T-helper 9 cell (primary cell): ENCODE measurements around the gene RNPS1.

Experiments
- DNase-seq: peaks from one replicate; pipeline ENCODE4 v3.0.0-alpha.2; 2020

Gene RNPS1

GRCh38 chr16:2210386-2211365, 57.2 kb downstream of the RNPS1 start, which contains the start of gene BRICD5:
TSS of gene BRICD5 (minus strand) at chr16:2210863. CDS start at chr16:2210833, 30 bp downstream.
- no peak for DNase-seq

DNA sequence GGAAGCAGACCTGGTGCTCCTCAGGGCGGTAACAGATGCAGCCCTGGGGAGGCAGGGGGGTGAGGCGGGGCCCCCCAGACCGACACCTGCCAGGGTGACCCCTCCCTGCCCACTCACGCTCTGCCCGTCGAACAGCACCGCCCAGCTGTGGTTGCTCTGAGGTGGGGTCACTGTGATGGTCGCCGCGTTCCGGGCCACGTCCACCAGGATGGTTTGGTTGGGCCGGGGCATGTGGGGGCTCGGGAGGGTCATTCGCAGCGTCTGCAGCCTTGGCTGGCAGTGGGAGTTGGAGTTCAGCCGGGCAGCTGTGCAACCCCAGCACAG, 58.0 kb downstream of the RNPS1 start:
- no peak for DNase-seq

GRCh38 chr16:2209258-2210008, 58.5 kb downstream of the RNPS1 start:
- no peak for DNase-seq

DNA sequence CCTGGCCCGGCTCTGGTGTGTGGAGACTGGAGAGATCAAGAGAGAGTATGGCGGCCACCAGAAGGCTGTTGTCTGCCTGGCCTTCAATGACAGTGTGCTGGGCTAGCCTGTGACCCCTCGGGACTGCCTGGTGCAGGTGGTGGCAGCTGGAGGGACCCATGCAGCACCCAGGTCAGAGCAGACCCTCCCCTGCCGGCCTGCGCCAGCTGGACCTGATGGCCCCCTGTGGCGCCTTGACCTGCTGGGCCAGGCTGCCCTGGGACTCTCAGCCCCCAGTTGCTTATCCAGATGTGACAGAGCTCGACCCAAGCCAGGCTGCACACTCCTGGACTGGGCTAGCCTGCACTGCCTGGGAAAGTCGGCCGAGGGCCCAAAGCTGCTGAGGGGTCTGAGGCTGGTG, 59.2 kb downstream of the RNPS1 start:
- no peak for DNase-seq

DNA sequence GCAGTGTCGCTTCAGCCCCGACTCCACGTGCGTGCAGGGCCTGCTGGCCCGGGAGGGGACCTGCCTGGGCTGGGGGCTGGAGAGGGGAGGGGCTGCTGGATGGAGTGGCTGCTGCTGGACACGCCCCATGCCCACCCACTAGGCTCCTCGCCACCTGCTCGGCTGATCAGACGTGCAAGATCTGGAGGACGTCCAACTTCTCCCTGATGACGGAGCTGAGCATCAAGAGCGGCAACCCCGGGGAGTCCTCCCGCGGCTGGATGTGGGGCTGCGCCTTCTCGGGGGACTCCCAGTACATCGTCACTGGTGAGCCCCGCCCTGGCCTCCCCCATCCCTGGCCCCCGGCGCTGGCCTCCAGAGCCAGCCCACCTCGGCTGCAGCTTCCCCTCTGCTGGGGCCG, 59.6 kb downstream of the RNPS1 start:
- DNase-seq, result no peak

DNA sequence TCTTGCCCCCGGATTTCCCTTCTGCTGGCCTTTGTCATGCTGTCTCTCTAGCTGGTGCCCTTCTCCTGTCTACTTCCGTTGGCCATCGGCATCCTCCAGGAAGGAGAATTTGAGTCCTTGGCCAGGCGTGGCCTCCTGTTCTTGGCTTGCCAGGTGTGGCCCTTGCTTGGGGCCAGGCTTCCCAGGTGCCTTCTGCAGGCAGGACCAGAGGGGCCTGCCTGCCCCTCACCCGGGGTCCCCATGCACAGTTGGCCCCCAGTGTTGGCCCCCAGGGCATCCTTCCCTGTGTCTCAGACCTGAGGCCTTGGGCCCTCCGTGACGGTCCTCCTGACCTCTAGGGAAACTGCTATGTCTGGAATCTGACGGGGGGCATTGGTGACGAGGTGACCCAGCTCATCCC, 60.1 kb downstream of the RNPS1 start:
- no peak for DNase-seq

- DNase-seq, result no peak
Observed at GRCh38 chr16:2206780-2207433, 61.0 kb downstream of the RNPS1 start.

DNA sequence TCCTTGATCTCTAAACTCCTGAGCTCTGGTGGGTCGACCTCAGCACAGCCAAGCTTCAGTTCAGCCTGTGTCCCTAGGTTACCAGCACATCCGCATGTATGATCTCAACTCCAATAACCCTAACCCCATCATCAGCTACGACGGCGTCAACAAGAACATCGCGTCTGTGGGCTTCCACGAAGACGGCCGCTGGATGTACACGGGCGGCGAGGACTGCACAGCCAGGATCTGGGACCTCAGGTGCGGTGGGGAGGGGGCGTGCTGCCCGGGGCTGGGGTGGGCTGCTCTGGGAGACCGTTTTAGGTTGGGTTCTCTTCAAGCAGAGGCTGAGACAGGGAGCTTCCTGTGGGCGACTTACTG, 61.5 kb downstream of the RNPS1 start:
- no peak for DNase-seq

GRCh38 chr16:2205967-2206313, 62.0 kb downstream of the RNPS1 start:
- no peak for DNase-seq

DNA sequence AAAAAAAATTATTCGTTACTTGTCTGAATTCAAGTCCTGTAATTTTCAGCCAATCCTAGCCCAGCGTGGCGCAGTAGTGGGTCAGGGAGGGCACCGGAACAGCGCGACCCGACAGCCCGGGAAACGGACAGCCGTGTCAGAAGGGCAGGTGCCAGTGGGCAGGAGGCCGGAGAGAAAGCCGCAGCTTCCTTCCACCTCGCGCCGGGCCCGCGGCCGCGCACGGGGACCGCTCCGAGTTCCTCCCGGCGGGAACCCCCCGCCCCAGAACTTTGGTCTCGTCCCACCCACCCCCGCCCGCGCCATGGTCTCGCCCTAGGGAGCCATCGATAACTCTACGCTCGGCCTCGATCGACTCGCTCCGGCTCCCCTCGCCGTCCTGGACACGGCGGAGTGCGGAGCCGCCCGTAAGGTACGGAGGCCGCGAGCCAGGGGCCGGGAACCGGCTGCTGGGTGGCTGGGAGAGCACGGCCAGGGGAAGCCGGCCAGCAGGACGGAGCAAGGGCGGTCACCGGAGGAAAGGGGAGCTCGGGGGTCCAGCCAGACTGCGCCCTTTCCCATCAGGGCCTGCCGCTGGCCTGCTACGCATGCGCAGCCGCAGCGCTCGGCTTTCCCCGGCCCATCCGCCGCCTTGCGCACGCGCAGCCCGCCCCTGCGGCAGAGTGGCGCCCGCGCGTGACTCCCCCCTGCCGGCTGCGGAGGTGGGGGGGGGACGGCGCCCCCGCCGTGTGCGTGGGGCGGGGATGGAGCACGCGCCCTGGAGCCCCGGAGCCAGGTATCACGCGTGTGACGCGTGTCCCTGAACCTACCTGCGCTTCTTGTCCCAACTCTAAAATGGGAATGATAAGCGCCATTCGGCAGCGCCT, 62.6 kb downstream of the RNPS1 start, which contains the start of gene MLST8:
Gene MLST8 (plus strand): TSS at position 351 of the 863 bp plus-strand sequence. CDS start 632 bp downstream, outside the sequence.
- DNase-seq, result peak; percentile 91

GRCh38 chr16:2204416-2205103, 63.4 kb downstream of the RNPS1 start:
- no peak for DNase-seq
